ENCODE measurements around the gene CNN2. TPM values are rescaled to one million over a fixed set of nuclear protein-coding genes. Genes with fewer than 3 reads are reported as not detected.

Gene CNN2
- total and polyA plus RNA-seq, 2 of the 13 experiments (the other 11 are each of a cell fraction or from before 2014, with no cell fraction given) = 63.6 to 70.0 TPM

- TF ChIP-seq ZSCAN22 (CRISPR knock-in tag; IDR thresholded peaks at IDR 0.05) (no peak), ATF3 (CRISPR knock-in tag; IDR thresholded peaks at IDR 0.05) (no peak), ASH2L (IDR thresholded peaks at IDR 0.05; ENCODE audit: insufficient read length, low read depth, low read length) (peak; percentile 32), ZNF263 (CRISPR knock-in tag; IDR thresholded peaks at IDR 0.05) (peak; percentile 82), ZNF678 (CRISPR knock-in tag; IDR thresholded peaks at IDR 0.05) (0 out of 2 replicates have a peak, but pooled peaks have one; percentile 76), ZNF652 (CRISPR knock-in tag; IDR thresholded peaks at IDR 0.05; ENCODE audit: borderline replicate concordance, low read depth) (peak; percentile 47; the same call in 1 of the 2 replicates), GMEB2 (CRISPR knock-in tag; IDR thresholded peaks at IDR 0.05; ENCODE audit: low read depth) (no peak), BHLHE40 (IDR thresholded peaks at IDR 0.05; ENCODE audit: low read length) (no peak), ZBTB2 (CRISPR knock-in tag; IDR thresholded peaks at IDR 0.05; ENCODE audit: low read depth) (no peak; the same call in 1 of the 2 replicates), SMYD3 (CRISPR knock-in tag; IDR thresholded peaks at IDR 0.05) (no peak), SP2 (CRISPR knock-in tag; IDR thresholded peaks at IDR 0.05) (peak; percentile 50; the same call in 1 of the 2 replicates), MXD1 (CRISPR knock-in tag; IDR thresholded peaks at IDR 0.05) (peak; percentile 57; the same call in 1 of the 2 replicates), NFKBIZ (CRISPR knock-in tag; IDR thresholded peaks at IDR 0.05) (peak; percentile 48; the same call in 1 of the 2 replicates), ZNF431 (CRISPR knock-in tag; IDR thresholded peaks at IDR 0.05; ENCODE audit: borderline replicate concordance, low read depth) (peak; percentile 74), PPARG (CRISPR knock-in tag; conservative IDR thresholded peaks at IDR 0.05) (peak; percentile 77), SUZ12 (IDR thresholded peaks at IDR 0.05; ENCODE audit: low read depth, low read length) (no peak)
- TF ChIP-seq, protein P1, sequence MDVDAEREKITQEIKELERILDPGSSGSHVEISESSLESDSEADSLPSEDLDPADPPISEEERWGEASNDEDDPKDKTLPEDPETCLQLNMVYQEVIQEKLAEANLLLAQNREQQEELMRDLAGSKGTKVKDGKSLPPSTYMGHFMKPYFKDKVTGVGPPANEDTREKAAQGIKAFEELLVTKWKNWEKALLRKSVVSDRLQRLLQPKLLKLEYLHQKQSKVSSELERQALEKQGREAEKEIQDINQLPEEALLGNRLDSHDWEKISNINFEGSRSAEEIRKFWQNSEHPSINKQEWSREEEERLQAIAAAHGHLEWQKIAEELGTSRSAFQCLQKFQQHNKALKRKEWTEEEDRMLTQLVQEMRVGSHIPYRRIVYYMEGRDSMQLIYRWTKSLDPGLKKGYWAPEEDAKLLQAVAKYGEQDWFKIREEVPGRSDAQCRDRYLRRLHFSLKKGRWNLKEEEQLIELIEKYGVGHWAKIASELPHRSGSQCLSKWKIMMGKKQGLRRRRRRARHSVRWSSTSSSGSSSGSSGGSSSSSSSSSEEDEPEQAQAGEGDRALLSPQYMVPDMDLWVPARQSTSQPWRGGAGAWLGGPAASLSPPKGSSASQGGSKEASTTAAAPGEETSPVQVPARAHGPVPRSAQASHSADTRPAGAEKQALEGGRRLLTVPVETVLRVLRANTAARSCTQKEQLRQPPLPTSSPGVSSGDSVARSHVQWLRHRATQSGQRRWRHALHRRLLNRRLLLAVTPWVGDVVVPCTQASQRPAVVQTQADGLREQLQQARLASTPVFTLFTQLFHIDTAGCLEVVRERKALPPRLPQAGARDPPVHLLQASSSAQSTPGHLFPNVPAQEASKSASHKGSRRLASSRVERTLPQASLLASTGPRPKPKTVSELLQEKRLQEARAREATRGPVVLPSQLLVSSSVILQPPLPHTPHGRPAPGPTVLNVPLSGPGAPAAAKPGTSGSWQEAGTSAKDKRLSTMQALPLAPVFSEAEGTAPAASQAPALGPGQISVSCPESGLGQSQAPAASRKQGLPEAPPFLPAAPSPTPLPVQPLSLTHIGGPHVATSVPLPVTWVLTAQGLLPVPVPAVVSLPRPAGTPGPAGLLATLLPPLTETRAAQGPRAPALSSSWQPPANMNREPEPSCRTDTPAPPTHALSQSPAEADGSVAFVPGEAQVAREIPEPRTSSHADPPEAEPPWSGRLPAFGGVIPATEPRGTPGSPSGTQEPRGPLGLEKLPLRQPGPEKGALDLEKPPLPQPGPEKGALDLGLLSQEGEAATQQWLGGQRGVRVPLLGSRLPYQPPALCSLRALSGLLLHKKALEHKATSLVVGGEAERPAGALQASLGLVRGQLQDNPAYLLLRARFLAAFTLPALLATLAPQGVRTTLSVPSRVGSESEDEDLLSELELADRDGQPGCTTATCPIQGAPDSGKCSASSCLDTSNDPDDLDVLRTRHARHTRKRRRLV (CRISPR knock-in tag; IDR thresholded peaks at IDR 0.05) = 0 out of 2 replicates have a peak, but pooled peaks have one; percentile 51
- TF ChIP-seq, protein P2, sequence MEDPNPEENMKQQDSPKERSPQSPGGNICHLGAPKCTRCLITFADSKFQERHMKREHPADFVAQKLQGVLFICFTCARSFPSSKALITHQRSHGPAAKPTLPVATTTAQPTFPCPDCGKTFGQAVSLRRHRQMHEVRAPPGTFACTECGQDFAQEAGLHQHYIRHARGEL (CRISPR knock-in tag; IDR thresholded peaks at IDR 0.05) = no peak
Observed at GRCh38 chr19:980133-980998, 46.0 kb upstream of the CNN2 start (continued).

Measured in HepG2 (cell line).